Stimulated activated CD8-positive, alpha-beta memory T cell treated with anti-CD3 and anti-CD28 coated beads, Interleukin-2, amount 100 ng/mL, for 1 hour (primary cell): ENCODE results near the gene CYB5D1.
"Not testable (repeated sequence)": the region's sequence is repeated elsewhere in the genome, so short reads cannot be mapped to it uniquely, and the experiment has no call there.

Experiments used
- DNase-seq, 2 donors: peaks; one replicate each; pipeline ENCODE4 v3.0.0-alpha.2; 2020; ENCODE audit warnings: low read depth in 2 of 2

CYB5D1 gene

DNA sequence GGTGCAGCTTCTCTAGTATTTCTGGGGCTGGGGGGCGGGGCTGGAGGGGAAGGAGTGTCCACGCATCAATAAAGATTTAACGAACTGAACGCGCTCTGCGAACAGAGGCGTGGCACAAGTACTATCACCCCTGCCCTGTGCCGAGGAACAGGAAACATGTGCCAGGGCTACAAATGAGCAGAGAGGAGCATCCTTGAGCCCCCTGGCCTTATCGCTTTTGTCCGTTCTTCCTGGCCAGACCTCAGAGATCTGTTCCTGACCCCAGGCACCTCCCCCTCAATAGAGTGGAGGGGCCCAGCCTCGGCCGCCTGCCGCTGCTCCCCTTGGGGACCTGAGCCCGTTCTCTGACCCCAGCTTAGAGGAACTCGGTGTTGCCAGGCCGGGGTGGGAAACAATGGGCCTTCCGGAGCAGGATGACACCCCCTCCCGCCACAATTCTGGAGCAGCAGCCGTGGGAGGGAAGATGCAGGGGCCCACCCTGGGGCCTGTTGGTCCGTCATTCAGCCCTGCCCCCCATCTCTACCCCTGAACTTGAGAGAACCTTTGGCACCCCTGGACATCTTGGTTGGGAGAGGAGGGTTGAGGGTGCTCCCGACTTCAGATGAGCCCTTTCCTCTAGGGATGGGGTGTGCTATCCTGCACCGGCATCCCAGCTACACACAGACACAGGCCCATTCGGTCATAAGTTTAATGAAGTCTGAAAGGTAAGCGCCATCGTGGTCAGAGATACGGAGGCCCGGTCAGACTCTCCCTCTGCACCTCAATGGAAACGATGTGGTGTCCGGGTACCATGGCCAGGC is 1.6 kb upstream of the CYB5D1 start:
- DNase-seq, result no peak

DNA sequence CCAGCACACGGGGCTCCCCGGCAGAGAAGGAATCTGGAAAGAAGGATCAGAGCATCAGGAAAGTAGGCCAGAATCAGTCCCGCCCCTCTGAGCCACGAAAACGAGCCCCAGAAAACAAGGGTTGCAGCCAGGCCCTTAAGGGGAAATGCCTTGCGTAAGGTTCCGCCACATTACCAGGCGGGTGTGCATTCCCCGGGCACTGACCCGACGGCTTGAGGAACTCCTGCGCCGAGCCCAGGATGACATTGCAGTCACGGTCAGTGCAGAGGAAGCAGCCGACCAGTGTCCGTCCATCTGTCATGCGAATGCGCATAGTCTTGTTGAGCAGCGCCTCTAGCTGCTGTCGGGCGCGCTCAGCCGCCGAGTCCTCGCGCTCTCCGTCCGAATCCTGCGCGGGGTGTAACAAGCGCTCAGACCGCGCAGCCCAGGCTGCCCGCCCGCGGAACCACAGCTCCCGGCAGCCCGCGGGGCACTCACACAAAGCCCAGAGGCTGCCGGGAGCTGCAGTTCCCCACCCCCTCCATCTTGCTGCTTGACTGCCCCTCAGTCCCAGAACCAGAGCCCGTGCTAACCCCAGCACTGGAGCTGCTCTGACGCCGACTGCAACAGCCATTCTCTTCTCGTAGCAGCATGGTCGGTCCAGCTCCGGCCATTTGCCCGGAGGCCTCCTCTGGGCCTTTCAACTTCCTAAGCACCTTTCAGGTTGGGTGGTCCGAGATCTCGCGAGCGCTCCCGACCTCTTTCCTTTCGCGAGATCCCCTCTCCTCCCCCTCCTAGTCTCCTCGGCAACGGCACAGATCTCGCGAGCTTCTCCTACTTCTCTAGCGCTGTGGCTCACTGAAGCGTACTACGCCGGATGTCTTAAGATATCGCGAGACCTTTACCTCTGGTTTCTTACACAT is 741 bp upstream of the CYB5D1 start, which contains the start of gene NAA38:
NAA38 (minus strand) TSS at position 749 of the 902 bp plus-strand sequence; CDS start at position 653, 96 bp downstream.
- peak; percentile 81 to 88 for DNase-seq

GRCh38 chr17:7858522-7858810 is 663 bp downstream of the CYB5D1 start:
- no peak for DNase-seq

DNA sequence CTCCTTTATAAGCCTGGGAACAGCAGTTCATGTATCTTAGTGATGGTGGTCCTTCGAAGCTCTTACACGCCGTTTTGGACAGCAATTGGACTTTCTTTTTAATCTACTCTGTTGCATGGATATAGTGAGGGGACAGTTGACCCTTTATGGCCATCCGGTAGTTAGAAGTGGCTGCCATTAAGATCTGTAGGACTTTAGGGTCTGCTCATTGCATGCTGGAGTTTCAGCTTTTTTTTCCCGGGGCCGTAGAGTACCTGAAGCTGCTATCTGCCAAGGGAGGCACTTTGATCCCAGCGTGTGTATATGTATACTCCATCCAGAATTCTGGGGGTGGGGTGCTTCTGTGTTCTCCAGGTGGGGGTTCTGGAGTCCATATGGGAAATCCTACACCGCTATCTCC is 1.2 kb downstream of the CYB5D1 start:
- DNase-seq, result no peak

DNA sequence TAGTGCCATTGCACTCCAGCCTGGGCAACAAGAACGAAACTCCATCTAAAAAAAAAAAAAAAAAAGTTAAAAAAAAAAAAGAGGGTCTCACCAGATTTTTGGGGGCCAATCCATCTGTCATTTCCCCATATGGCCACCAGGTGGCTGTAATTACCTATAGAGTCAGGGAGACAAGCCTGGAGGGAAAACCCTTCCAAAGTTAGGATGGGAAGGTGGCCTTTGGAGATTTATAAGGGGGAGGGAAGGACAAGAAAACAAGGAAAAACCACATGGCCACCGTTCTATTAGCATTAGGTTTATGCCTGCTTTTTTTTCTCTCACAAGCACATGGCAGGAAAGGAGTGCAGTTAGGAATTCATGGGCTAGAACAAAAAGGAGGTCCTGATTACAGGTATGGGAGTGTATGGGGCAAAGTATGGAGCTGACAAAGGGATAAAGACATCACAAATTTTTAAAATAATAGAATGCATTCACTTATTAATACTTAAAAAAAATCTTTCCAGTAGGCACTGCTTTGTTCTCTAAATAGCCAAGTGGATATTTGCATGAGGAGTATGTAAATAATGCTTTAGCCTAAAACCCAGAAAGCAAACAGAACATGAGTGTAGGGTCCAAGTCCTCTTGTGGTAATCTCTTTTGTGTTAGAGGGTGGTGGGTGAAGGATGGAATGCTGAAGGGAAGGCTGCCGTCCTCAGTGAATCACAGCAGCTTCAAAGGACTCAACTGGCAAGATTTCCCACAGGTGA is 5.1 kb downstream of the CYB5D1 start:
- DNase-seq, result no peak

GRCh38 chr17:7864384-7864783 is 6.6 kb downstream of the CYB5D1 start:
- DNase-seq, result not testable (repeated sequence)

- no peak for DNase-seq
Observed at GRCh38 chr17:7864995-7865650, 7.3 kb downstream of the CYB5D1 start.

DNA sequence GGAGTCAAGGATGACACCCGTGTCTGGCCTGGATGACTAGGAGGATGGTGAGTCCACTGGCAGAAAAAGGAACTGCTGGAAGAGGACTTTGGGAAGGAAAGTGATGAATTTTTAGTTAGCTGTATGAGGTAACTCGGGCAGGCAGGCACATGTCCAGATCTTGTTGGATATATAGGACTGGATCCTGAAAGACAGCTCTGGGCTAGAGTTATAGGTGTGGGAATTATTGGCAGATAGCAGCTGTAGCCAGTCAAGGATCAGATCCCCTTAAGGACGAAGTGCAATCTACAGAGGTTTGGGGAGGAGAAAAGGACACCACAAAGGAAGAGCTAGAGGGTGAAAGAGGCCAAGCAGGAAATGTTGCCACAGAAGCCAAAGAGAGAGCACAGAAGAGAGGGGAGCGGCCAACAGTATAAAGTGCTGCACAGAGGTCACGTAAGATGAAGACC is 10.1 kb downstream of the CYB5D1 start:
- no peak for DNase-seq

- DNase-seq, result no peak
Observed at GRCh38 chr17:7873051-7873450, 15.2 kb downstream of the CYB5D1 start.

DNA sequence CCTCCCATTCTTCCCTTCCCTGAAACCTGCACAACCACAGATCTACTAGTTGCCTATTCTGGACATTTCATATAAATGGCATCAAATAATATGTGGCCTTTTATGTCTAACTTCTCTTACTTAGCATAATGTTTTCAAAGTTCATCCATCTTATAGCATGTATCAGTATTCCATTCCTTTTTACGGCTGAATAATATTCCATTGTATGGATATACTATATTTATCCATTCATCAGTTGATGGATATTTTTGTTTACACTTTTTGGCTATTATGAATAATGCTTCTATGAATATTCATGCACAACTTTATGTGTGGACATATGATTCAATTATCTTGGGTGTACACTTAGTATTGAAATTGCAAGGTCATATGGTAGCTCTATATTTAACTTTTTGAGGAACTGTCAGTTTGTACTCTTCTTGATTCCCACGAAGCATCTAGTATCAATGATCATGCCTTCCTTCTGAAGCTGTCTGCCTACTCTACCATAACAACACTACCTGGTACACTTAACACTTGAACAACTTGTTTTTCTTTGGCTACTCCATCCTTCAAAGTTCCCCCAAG is 18.1 kb downstream of the CYB5D1 start:
- no peak for DNase-seq

- DNase-seq, result no peak
Observed at GRCh38 chr17:7878234-7878633, 20.4 kb downstream of the CYB5D1 start.

DNA sequence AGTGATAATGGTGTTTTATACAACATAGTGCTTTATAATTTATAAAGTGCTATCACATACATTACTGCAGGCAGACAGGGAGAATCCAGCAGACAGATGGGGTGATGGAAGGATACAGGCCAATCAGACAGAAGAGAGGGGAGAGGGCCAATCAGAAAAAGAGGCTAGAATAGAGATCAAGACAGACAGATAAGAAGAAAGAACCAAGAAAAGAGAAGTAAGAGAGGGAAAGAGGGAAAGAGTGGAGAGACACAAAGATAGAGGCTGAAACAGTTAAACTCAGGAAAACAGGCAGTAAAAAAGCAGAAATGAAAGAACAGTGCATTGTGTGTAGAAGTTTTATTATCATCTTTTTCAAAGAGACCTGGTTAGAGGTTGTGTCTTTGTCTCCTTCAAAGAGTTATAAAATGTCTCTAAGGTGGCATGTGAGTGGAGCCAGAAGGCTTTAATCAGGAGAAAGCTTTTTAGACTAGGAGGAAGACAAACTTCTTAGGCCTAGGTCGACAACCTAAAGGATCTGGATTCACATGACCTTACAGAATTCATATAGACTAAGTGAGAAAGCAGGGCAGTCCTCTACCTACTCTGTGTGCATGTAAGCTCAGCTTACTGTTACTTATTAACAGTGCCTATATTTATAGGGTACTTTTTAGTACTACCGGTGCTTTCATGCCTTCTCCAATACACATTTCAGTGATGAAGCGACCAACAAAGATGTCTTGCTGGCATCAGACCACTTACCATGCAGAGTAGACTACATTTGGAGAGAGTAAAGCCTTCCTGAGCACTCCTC is 22.5 kb downstream of the CYB5D1 start:
- DNase-seq, result no peak

DNA sequence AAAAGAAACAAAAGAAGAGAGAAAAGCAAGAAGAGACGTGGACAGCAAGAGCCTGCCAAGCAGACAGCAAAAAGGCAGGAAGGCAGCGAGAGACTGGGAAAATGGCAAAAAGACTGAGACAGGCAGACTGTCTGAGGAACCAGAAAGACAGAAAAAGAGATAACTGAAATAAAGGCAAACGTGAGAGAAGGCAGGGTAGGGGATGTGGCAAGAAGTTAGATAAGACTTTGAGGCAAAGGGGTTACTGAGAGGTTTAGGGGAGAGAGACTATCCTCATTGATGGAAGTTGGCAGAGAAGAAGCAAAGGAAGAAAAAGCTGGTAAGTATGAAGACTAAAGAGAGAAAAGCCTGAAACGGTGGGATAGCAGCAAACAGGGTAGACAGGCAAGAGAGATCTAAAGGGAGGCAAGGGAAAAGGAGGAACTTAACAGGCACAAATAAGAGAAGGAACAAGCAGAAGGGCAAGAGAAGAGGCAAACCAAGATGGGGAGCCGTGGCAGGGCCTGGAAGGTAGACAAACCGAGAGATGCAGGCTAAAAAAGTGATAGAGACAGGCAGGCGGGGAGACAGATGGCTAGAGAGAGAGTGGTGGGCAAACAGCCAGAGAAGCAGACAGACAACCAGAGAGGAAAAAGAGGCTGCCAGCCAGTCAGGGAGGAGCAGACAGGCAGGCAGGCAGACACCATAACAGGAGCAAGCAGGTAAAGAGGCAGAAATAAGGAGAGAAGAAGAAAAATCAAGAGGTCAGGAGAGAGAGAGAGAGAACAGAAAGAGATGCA is 23.7 kb downstream of the CYB5D1 start:
- no peak for DNase-seq

DNA sequence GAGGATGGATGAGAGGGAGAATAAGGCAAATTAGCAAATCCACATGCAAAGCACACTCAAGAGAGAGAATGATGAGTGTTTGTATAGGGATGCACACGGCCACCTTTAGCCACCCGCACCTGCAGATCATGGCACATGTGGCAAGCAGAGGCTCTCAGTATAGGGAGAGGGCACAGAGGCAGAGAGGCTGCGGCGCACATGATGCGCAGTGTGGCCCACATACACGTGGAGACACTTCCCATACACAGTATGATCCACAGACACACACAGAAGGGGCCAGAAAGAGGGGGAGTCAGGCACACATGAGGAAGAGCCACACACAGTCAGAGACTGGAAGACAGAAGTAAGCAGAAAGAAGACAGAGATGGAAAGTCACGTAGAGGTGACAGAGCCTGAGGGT is 24.3 kb downstream of the CYB5D1 start:
- no peak for DNase-seq

DNA sequence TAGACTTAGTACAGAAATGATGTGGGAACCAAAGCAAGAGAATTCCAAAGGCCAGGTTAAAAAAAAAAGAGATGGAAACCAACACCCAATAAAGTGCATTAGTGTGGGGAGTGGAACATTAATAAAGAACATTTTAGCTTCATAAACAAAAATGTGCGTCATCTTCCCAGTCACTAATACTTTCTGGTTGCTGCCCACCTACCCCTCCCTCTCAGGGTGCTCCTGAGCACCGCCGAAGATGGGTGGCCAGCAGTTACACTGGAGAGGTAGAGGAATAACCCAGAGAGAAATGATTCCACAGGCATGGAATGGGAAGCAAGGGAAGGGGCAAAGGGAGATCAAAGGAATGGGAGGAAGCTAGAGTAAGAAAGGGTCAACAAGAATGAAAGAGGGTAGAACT is 24.8 kb downstream of the CYB5D1 start:
- no peak for DNase-seq

GRCh38 chr17:7883781-7884386 is 26.1 kb downstream of the CYB5D1 start:
- DNase-seq, result no peak

DNA sequence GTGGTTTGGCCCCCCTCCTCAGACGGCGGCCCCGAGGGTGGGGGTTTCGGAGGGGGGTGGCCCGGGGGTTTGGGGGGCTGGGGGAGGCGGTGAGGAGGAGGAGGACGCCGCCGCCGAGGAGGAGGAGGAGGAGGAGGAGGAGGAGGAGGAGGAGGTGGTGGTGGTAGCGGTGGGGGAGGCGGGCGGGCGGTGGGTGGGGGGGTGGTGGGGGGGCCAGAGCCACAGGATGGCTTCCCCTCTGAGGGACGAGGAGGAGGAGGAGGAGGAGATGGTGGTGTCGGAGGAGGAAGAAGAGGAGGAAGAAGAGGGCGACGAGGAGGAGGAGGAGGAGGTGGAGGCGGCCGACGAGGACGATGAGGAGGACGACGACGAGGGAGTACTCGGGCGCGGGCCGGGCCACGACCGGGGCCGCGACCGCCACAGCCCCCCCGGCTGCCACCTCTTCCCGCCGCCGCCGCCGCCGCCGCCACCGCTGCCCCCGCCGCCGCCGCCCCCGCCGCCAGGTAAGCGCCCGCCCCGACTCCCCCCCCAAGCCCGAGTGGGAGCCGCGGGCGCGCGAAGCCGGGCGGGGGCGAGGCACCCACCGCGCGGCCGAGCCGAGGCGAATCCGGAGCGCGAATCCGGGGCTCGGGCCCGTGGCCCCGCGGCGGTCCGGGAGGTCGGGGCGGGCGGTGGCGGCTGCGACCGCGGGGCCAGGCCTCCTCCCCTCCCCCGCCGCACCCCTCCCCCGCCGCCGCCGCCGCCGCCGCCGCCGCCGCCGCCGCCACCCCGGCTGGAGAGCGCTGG is 27.0 kb downstream of the CYB5D1 start:
- peak; percentile 11 to 33 for DNase-seq
